SHP77 treated with DMSO at 0.1 percent for 48 hours (cell line): ENCODE results near the gene DLX6.

Experiments used
- DNase-seq: peaks from one replicate; lab custom pipeline; 2025; lab: John Stamatoyannopoulos, UW

Gene DLX6

DNA sequence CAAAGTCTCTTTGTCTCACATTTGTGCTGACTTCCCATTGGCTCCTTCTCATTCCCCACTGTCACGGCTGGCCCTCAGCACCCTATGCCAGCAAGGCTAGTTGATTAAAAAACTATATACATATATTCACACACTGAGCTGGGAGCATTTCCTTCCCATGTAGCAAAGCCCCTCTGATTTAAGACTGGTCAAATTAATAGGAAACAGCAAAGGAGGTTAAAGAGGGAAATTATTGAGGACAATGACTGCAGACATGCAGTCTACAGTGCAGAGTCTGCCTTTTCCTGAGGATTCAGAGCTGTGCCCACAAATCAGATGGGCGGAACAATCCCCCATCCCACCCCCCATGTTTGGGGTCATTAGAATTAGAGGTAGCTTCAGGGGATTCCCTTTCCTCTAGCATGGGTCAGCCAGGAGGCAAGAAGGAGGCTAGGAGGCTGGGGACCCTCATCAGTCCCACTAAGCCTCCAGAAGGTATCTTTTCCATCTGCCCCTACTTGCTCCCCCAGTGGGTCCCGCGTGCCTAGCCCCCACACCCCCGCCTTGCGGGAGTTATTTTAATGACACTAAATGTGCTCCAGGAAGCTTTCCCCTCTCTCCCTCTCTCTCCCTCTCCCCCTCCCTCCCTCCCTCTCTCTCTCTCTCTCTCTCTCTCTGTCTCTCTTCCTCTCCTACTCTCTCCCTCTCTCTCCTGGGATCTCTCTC lies 9.8 kb upstream of the DLX6 start:
- no peak for DNase-seq

DNA sequence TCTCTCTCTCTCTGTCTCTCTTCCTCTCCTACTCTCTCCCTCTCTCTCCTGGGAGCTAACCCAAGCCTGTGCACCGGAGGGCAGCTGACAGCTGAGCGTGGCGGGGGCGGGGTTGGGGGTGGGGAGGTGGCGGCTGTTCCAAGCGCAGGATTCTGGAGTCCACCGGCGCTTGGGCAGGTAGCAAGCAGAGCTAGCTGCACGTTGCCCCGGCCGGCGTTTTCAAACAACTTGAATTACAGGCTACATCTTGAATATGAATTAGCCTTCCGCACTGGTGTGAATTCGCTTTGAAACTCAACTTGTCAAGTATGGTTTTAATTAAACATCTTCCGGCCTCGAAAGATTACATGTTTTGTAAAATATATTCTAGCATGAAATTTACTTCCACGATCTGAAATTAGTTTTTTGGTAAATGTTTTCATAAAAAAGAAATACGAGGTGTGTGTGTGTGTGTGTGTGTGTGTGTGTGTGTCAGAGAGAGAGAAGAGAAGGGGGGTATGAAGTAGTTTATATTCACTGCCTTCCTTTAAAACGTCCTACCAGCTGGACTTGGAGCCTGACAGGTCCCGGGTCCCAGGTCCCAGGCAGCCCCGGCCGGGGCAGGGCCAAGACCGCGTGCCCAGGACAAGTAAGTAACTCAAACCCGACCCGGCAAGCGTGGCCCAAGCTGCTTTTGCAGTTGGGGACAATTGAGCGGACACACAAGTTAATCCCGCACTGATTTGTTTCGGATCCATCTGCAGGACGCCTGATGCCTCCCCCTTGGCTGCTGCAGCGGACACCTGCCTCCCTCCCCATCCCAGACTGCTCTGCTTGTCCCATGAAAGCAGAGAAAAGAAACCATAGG lies 9.0 kb upstream of the DLX6 start:
- DNase-seq = no peak

DNA sequence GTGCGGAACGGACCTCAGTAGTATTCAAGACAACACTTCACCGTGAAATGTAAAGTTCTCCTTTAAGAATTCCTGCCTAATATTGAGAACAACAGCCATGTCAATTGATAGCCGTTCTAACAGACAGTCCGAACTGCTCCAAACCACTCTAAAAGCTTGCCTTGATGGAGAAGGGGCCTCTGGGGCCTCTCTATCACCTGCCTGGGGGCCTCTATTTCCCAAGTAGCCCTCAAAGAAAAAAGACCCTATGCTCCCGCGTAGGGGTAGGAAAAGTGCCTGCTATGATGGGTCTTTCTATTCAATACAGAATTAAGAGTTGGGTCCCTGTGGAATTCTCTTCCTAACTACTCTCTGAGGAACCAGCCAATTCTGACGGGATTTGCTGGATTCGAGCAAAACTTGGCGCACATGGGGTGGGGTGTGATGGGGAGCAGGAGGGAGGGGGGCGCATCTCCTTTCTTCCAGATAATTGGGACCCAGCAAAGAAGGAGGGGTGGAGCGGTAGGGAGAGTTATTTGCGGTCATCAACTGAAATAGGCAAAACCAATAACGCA lies 8.3 kb upstream of the DLX6 start:
- DNase-seq = no peak

DNA sequence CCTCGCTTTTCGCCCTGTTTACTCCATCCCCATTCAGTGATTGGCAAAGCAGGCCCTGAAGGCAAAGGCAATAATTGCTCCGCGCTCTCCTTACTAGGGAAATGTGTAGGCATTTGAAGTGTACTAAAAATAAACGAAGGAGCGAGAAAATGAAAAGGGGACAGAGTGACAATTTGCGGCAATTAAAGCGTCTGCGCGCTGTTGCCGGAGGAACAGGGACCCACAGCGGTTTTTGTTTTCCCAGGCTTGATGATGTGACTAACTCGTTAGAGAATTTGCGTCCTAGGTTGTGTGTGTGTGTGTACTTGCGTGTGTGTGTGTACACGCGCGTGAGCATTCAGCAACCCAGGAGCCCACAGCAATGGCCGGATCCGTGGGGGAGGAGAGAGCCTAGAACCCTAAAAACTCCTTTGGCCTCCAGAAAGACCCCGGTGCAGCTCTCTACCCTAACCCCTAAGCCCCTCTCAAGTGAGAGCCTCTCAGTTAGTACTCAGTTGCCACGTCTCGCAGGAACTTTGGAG lies 7.8 kb upstream of the DLX6 start:
- DNase-seq = no peak

DNA sequence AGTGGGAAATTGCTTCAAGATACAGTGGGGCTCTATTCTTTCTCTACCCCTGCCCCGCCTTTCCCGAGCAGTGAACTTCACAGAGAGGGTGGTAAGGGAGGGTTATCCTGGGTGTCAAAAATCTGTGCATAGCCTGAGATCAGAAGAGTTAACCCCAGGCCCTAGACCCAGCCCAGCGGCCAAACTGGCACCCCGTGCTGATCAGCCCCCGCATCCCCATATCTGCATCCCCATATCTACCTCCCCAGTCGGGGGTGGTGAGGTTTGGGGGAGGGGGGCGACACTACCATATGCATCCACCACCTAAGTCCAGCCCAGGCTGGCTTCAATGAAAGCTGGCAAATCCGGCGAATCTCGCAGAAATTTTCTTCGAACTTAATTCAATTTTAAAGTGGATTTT lies 7.0 kb upstream of the DLX6 start:
- no peak for DNase-seq

DNA sequence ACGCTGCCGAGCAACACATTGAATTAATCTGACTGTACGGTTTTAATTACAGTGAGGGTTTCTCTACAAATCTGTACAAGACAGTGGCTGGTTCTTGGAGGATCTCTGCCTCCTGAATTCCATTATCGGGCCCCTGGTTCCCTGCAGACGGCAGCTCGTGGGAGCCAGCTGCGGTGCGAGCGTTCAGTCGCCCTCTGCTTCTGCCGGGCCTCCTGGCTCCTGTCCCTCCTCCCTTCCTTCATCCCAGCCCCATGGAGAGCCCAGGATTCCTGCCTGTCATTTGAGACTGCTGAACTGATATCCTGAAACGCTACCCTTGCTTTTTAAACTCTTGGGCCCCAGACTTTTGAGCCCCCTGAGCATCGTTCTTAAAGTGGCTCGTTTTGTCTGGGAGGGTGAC lies 6.6 kb upstream of the DLX6 start:
- no peak for DNase-seq

DNA sequence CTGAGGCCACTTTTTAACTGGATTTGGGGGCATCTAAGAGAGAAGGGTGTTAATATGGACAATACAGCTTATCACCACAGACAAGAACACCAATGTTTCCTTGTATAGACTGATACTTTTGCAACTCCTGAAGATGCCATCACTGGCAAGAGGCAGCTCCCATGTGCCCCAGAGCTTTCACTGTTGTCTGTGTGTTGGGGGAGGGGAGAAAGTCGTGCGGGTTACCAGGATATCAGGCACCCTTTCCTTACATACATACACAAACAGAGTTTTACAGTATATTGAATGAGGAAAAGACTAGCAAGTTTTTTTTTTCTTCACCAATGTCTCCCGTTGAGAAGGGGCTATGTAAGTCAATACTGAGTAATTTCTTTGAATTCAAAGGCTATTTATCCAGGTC lies 4.1 kb upstream of the DLX6 start:
- DNase-seq = no peak

DNA sequence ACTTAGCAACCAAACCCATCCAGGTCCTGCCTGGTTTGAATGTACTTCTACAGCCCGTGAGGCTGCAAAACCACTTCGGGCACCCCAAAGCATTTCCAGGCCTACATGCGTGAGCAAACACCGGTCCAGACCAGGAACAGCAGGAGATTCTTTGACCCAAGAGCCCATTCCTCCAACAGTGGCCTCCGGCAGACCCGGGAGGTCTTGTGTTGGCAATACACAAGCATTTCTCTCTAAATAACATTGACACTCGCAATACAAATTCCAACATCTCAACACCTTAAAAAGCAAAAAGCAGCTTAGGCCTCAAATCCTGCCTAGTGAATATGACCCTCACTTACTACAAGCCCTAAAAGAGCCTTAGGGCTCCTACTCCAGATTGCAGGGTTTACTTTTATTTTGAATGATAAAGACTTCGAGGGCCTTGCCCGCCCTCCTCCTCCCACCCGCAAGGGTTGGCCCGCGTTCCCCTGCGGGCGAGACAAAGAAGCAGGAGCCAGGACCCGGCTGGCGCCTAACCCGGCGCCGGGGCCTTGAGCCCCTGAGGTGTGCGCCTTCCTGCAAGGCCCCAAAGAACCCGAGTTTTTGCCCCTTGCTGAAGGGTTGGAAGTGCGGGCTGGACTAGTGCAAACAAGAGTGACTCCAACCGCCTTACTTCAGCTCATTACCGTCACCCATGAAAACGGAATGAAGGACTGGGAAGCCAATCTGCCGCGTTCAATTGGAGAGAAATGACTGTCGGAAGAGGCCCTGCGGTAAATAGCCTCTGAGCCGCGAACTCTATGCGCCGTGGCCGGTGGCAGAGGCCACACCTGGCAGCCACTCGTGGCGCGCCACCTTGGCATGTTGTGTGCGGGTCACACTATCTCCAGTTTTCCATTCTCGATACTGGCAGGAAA lies 3.4 kb upstream of the DLX6 start:
- DNase-seq = no peak

DNA sequence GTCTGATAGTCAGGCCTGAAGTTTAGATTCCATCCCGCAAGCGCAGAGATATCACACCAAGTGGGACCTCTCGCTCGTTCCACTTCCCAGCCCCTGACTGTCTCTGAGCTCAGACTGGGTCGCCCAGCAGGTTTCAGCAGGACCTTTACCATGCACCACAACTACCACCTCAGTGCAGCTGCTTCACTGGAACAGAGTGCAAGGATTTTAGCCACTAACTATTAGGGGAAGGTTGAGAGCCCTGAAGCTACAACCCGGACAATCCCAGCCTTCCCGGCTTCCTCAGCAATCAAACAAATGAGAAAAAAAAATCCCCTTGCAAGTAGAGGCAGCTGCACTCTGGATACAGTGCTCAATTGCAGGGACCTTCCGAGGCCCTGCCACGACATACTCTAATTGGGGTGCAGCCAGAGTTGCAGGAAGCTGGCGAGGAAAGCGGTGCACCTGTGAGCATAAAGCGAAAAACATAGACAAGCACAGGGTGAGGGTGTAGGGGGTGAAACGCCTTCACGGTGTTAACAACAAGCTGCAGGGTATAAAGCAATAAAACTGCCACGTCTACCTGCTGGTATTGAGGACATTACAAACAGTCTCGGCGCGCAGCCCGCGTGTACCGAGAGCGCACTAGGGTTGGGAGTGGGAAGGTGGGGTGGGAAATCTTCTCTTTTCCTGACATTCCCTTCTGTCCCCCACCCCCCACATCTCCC lies 2.6 kb upstream of the DLX6 start:
- no peak for DNase-seq

DNA sequence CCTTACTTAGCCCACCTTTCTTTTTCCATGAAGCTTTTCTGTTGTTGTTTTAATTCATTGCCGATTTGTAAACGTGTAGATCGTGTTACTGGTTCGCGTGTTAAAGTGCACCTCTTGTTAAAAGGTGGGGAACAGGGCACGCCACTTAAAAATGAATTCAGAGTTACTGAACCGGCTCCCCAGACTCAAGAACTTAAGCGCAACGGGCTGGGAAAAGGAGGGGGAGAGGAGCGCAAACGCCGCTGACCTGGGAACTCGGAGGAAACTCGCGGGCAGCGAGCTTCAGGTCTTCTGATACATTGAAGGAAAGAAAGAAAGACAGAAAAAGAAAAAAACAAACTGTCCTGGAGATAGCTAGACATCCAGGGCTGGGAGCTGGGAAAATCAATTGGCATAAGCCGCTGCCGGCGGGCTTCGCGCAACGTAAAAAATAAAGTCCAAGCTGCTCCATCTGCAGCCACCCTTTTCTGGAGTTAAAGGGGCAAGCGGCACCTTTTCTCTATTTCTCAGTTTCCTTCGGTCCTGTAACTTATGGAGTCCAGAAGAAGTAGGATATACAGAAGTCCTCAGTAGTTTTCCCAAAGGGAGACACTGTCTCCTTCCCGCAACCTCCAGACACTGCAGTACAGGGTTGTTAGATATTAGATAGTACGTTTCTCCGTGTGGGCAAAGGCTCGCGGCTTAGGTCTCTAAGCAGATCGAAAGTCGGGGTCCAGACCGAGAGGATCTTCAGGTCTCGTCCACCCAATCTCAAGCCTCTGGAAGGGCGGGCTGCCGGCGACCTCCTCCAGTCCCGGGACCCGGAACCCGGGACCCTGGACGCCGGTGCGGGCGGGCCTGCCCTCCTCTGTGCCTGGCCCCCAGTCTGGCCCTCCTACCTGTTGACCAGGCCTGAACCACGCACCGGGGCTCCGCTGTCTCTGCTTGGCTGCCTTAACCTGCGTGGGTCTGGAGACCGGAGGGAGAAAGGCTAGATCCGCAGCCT lies 1.8 kb upstream of the DLX6 start:
- no peak for DNase-seq

DNA sequence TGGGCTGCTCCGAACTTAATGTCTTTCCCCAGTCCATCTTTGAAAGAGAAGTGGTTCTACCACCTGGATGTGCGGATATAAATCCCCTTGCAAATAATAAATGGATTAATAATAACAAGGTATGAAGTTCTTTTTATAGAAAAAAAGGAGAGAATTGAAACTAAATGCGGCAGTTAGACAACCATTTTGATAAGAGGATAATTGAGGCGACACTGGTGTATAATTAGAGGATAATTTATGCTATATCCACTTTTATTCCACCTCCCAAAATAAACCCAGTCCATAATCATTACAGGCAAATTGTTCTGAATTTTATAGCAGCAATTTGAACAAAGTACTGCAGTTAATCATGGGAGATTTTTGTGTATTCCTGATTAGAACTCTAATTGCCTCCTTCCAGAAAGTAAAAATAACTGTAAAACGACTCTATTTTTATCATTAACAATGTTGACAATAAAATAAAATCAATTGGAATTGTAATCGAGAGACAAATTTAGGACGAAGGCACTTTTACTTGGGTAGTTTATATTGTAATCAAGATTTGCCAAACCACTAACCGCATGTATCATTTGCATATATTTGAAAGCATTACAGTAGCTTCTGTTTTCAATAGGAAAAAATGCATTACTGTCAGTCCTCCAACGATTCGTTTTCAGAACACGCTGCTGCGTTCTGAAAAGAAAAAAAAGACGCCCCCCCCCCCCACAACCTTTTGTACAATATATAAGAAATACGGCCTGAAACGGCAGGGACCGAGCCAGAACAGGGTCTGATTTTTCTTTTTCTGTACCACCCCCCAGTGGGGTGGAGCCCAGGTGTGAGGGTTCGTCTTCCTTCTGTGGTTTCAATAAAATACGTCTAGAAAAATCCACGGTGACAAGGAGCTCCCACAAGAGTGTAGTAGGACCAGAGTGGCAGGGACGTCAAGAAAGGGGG lies 838 bp upstream of the DLX6 start:
- no peak for DNase-seq

DNA sequence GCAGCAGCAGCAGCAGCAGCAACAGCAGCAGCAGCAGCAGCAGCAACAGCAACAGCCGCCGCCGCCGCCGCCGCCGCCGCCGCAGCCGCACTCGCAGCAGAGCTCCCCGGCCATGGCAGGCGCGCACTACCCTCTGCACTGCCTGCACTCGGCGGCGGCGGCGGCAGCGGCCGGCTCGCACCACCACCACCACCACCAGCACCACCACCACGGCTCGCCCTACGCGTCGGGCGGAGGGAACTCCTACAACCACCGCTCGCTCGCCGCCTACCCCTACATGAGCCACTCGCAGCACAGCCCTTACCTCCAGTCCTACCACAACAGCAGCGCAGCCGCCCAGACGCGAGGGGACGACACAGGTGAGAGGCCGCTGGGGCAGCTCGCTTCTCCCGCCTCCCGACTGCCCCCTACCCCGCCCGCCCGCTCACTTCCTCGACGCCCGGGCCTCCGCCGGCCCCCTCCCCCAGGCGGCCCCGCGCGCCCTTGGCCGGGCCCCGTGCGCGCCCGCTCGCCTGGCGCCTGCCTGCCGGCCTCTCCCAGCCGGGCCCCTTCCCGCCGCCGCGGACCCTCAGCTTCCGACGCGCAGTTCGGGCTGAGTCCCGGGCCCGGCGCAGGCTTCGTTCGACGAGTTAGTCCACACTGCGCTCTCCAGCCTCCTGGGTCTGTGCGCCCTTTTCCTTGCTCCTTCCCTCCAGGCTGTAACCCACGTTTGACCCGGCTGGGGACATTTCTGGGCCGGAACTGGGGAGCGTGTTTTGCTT lies 882 bp downstream of the DLX6 start:
- peak; percentile 13 for DNase-seq

DNA sequence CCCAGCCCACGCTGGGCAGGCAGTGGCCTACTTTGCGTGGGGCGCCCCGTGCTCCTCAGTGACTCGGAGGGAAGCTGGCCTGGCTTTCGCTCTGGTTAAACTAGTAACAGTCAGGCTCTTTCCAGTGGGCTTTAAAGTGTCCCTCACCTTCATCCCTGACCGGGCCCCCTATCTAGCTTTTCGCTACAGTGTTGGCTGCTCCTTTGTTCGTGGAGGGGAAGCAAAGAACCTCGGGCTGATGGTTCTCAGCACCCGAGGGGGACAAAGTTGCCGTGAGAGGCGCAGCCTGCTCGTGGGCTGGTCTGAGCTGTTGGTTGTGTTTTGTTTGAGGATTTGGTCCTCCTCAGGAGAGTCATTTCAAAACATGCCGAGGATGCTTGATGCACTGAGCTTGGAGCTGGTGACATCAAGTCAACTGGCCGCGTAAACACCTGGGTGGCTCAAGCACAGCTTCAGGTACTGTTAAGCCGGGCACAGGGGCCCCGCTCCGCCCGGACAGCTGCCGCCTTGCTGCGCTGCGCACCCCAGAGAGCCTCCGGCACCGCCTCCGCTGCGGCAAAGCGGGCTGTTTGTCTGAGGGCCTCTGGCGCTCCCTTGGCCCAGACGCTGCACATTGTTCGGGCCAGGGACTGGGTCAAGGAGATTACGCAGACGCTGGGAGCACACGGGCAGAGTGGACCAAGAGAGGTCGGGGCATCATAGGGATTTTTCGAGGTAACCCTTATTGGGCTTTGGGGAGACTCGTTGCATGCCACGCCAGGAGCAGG lies 1.6 kb downstream of the DLX6 start:
- no peak for DNase-seq

DNA sequence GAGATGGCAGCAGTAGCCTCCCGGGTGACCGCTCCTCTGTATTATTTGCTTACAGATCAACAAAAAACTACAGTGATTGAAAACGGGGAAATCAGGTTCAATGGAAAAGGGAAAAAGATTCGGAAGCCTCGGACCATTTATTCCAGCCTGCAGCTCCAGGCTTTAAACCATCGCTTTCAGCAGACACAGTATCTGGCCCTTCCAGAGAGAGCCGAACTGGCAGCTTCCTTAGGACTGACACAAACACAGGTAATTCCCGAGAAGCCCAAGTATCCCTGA lies 2.2 kb downstream of the DLX6 start:
- no peak for DNase-seq

DNA sequence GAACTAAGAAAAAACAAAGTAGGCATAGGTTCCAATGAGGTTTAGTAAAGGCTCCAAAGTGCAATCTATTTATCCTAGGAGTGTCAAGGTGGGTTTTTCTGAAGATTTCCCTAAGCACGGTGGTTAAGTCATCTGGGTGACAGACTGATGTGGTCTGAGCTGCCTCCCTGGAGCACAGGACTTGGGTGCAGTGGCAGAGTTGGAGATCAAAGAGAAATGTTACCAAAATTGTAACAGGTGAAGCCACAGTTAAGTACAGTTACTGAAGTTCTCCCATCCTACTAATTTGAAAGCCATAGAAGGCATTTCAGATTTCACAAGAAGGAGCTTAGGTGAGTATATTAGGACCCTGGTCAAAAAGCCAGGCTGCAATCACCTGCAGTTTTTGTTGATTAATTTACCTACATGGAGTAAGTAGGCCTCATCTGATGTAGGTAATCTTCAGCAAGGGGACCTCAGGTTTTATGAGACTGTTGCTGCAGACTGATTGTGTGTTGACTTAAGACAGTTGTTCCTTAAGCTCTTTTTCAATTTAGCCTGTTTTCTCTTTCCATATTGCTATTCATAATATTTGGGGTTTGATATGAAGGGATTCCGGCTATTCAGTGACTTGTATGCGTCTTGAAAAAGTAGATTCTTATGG lies 3.0 kb downstream of the DLX6 start:
- no peak for DNase-seq

DNA sequence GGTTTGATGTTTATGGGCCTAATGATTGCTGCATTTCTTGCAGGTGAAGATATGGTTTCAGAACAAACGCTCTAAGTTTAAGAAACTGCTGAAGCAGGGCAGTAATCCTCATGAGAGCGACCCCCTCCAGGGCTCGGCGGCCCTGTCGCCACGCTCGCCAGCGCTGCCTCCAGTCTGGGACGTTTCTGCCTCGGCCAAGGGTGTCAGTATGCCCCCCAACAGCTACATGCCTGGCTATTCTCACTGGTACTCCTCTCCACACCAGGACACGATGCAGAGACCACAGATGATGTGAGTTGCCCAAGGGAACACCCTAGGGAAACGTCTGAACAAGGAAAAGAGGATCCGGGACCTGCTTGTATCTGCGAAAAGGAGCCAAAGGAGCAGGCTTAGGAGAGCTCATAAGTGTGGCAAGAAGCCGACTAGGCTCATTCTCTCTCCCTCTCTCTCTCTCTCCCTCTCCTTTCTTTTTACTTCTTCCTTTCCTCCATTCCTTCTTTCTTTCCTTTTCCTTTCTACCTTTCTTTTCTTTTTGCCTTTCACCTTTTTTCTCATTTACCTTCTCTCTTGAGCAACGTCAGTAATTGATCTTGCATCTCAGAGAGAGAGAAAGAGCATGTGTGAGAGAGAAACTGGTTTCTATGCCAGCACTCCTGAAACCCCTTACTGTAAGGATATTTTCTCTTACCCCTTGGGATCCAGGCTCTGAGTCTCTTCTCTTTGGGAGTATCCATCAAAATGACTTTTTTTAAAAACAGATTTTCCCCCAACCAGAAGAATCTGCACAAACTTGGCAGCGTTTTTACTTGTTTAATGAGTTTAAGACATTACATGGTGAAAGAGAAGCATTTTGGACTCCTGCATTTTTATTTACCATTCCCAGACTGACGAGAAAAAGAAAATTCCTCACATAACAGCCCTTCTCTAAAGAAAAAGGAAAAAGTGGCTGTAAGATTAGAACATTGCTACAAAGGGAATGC lies 4.7 kb downstream of the DLX6 start:
- no peak for DNase-seq
